Activated CD8-positive, alpha-beta T cell treated with anti-CD3 and anti-CD28 coated beads for 36 hours (primary cell): ENCODE measurements around the gene FAM187B. TPM values are rescaled to one million over a fixed set of nuclear protein-coding genes. Genes with fewer than 3 reads are reported as not detected.

ENCODE experiments used
- ATAC-seq: fragments of 200-7000 bp; cut with Tn5 transposase; one replicate; pipeline ENCODE4 v1.10.0; 2021; ENCODE audit warnings: mild to moderate bottlenecking, moderate library complexity
- CTCF ChIA-PET: fragments of 350-600 bp; sonication (Branson Sonifier 250); formaldehyde crosslinking; loops from one replicate; lab custom pipeline; 2021; ENCODE audit warnings: antibody characterized with exemption; lab: Charles Lee
- POLR2A ChIA-PET: fragments of 350-600 bp; sonication (Branson Sonifier 250); formaldehyde crosslinking; loops from one replicate; lab custom pipeline; 2021; ENCODE audit warnings: antibody characterized with exemption; lab: Charles Lee
- DNase-seq: peaks from one replicate; pipeline ENCODE4 v3.0.0-alpha.2; 2020
- H3K27ac Mint-ChIP-seq: one replicate; pipeline ENCODE4 v1.8.0; 2021; ENCODE audit warnings: mild to moderate bottlenecking, mixed read lengths
- H3K27me3 Mint-ChIP-seq: one replicate; pipeline ENCODE4 v1.8.0; 2021; ENCODE audit warnings: mixed read lengths
- H3K36me3 Mint-ChIP-seq: one replicate; pipeline ENCODE4 v1.8.0; 2021; ENCODE audit warnings: low read depth, mixed read lengths
- H3K4me1 Mint-ChIP-seq: one replicate; pipeline ENCODE4 v1.8.0; 2021; ENCODE audit warnings: low read depth, mixed read lengths
- H3K4me3 Mint-ChIP-seq: one replicate; pipeline ENCODE4 v1.8.0; 2021; ENCODE audit warnings: mild to moderate bottlenecking, moderate library complexity, mixed read lengths
- H3K9me3 Mint-ChIP-seq: one replicate; pipeline ENCODE4 v1.8.0; 2021; ENCODE audit warnings: mixed read lengths
- CTCF ChIP-seq: fragments of 200-600 bp; IDR thresholded peaks from one replicate; pipeline ENCODE4 v1.8.0; 2022; ENCODE audit warnings: antibody characterized with exemption, mild to moderate bottlenecking
- intact Hi-C: fragments of 100-400 bp; cut with micrococcal nuclease; formaldehyde crosslinking; loops from one replicate; pipeline ENCODE4 v1.10.0; 2022
- total RNA-seq, 2 experiments: library from RNA; stranded (reverse); gene quantifications; one replicate each; pipeline ENCODE4 v1.2.3, GENCODE V29; 2021

Gene FAM187B
- total RNA-seq, 2 experiments from 2014 or later = not detected

- DNase-seq = no peak
Measured at GRCh38 chr19:35220315-35220921, 8.1 kb downstream of the FAM187B start.

GRCh38 chr19:35219008-35219407 is 9.5 kb downstream of the FAM187B start:
- H3K9me3 Mint-ChIP-seq = peaks cover 8% of the 10 kb centered on the region
- ATAC-seq (no peak), DNase-seq (no peak)
- TF ChIP-seq CTCF = no peak
- H3K36me3 Mint-ChIP-seq = no peaks in the 10 kb centered on the region
- intact Hi-C loops = no loop called here
- no peak overlapping the region for H3K4me3 Mint-ChIP-seq
- peaks cover 33% of the 10 kb centered on the region for H3K4me1 Mint-ChIP-seq
- POLR2A ChIA-PET = interaction anchor here (0.7 kb wide), 1 partner anchor 13 kb away, joined by 3 read pairs; no protein-coding TSS in a partner anchor
- no peak overlapping the region for H3K27ac Mint-ChIP-seq
- H3K27me3 Mint-ChIP-seq = no peaks in the 10 kb centered on the region
- CTCF ChIA-PET = interaction anchor here (1.2 to 3.8 kb wide), 2 partner anchors 25 to 77 kb away, joined by 3 to 24 read pairs; no protein-coding TSS in a partner anchor

More at GRCh38 chr19:35220315-35220921, 8.1 kb downstream of the FAM187B start:
- ChIA-PET POLR2A (interaction anchor here (0.7 to 1.7 kb wide), 2 partner anchors 17 to 30 kb away, joined by 3 read pairs; no protein-coding TSS in a partner anchor), CTCF (no interaction called here)
- H3K36me3 Mint-ChIP-seq = no peaks in the 10 kb centered on the region
- ATAC-seq = no peak
- TF ChIP-seq CTCF = no peak
- H3K4me1 Mint-ChIP-seq = peaks cover 20% of the 10 kb centered on the region
- peaks cover 8% of the 10 kb centered on the region for H3K9me3 Mint-ChIP-seq
- no peak overlapping the region for H3K4me3 Mint-ChIP-seq
- no peaks in the 10 kb centered on the region for H3K27me3 Mint-ChIP-seq
- no peak overlapping the region for H3K27ac Mint-ChIP-seq
- intact Hi-C loops = no loop called here

GRCh38 chr19:35217649-35217990 is 10.9 kb downstream of the FAM187B start:
- no peaks in the 10 kb centered on the region for H3K36me3 Mint-ChIP-seq
- peaks cover 39% of the 10 kb centered on the region for H3K4me1 Mint-ChIP-seq
- no peak for DNase-seq
- H3K27ac Mint-ChIP-seq = no peak overlapping the region
- peaks cover 8% of the 10 kb centered on the region for H3K9me3 Mint-ChIP-seq
- no peak for TF ChIP-seq CTCF
- H3K4me3 Mint-ChIP-seq = no peak overlapping the region
- no peak for ATAC-seq
- intact Hi-C loops = no loop called here
- ChIA-PET POLR2A (interaction anchor here (0.6 to 1.3 kb wide), 5 partner anchors 9 to 76 kb away, joined by 3 to 4 read pairs (median 3); no protein-coding TSS in a partner anchor), CTCF (interaction anchor here (0.9 to 3.8 kb wide), 4 partner anchors 9 to 82 kb away, joined by 3 to 24 read pairs (median 3); no protein-coding TSS in a partner anchor)
- H3K27me3 Mint-ChIP-seq = no peaks in the 10 kb centered on the region

- DNase-seq (peak; percentile 72), ATAC-seq (peak; percentile 15)
- TF ChIP-seq CTCF = peak; percentile 30
- no peaks in the 10 kb centered on the region for H3K27me3 Mint-ChIP-seq
- intact Hi-C loops = no loop called here
- peaks cover 45% of the 10 kb centered on the region for H3K4me1 Mint-ChIP-seq
- no peak overlapping the region for H3K4me3 Mint-ChIP-seq
- H3K27ac Mint-ChIP-seq = peak overlapping the region; percentile 74
- ChIA-PET CTCF (interaction anchor here (0.5 to 3.8 kb wide), 8 partner anchors 9 to 81 kb away, joined by 3 to 24 read pairs (median 3); no protein-coding TSS in a partner anchor), POLR2A (interaction anchor here (0.6 to 1.5 kb wide), 6 partner anchors 9 to 76 kb away, joined by 3 to 4 read pairs (median 3); no protein-coding TSS in a partner anchor)
- peaks cover 8% of the 10 kb centered on the region for H3K9me3 Mint-ChIP-seq
- no peaks in the 10 kb centered on the region for H3K36me3 Mint-ChIP-seq
Measured at GRCh38 chr19:35216833-35217648, 11.5 kb downstream of the FAM187B start.
